Urothelium cell line (cell line): ENCODE measurements around the gene DNAJC8.

Experiments
- DNase-seq: peaks from one replicate; pipeline ENCODE4 v3.0.0; 2011; ENCODE audit warnings: low spot score, mixed read lengths
- FAIRE-seq: peaks from 2 replicates; lab custom pipeline; 2011; peaks lifted over from hg19 to GRCh38; lab: Jason Lieb, UNC

Gene DNAJC8

GRCh38 chr1:28173980-28174297 is 58.9 kb downstream of the DNAJC8 start:
- DNase-seq (no peak), FAIRE-seq (no peak)

- FAIRE-seq (no peak), DNase-seq (no peak)
Measured at GRCh38 chr1:28173151-28173979, 59.5 kb downstream of the DNAJC8 start.

- no peak for FAIRE-seq
Measured at GRCh38 chr1:28172713-28173150, 60.1 kb downstream of the DNAJC8 start.

GRCh38 chr1:28171246-28171645 is 61.6 kb downstream of the DNAJC8 start:
- DNase-seq (no peak), FAIRE-seq (no peak)

More at GRCh38 chr1:28172713-28173150, 60.1 kb downstream of the DNAJC8 start:
- DNase-seq: no peak

GRCh38 chr1:28170001-28170596 is 62.7 kb downstream of the DNAJC8 start:
- no peak for FAIRE-seq
- no peak for DNase-seq

- FAIRE-seq: no peak
- DNase-seq: no peak
Measured at GRCh38 chr1:28163496-28164161, 69.2 kb downstream of the DNAJC8 start.

- FAIRE-seq: no peak
- no peak for DNase-seq
Measured at GRCh38 chr1:28162151-28162550, 70.7 kb downstream of the DNAJC8 start.

GRCh38 chr1:28161751-28162150 is 71.1 kb downstream of the DNAJC8 start:
- DNase-seq: no peak
- no peak for FAIRE-seq

- no peak for FAIRE-seq
- no peak for DNase-seq
Measured at GRCh38 chr1:28160782-28161266, 72.0 kb downstream of the DNAJC8 start.

- DNase-seq: no peak
- FAIRE-seq: no peak
Measured at GRCh38 chr1:28159680-28160079, 73.1 kb downstream of the DNAJC8 start.

GRCh38 chr1:28159243-28159642 is 73.6 kb downstream of the DNAJC8 start:
- FAIRE-seq (no peak), DNase-seq (no peak)

GRCh38 chr1:28157894-28158293 is 74.9 kb downstream of the DNAJC8 start:
- FAIRE-seq (no peak), DNase-seq (no peak)

- FAIRE-seq (no peak), DNase-seq (no peak)
Measured at GRCh38 chr1:28156821-28157220, 76.0 kb downstream of the DNAJC8 start.

GRCh38 chr1:28155628-28156027 is 77.2 kb downstream of the DNAJC8 start:
- FAIRE-seq (no peak), DNase-seq (no peak)

- FAIRE-seq: no peak
- no peak for DNase-seq
Measured at GRCh38 chr1:28154078-28154594, 78.7 kb downstream of the DNAJC8 start.
